Stomach (tissue), 4 donors: ENCODE data around the gene NOD2.

Source experiments
- CTCF ChIP-seq, 7 experiments: fragments of 450-650 bp in 4 of 7; fragments of 200-600 bp in 3 of 7; sonication (generic) in 3 of 7; IDR thresholded peaks; one replicate each; pipeline ENCODE4 v1.5.1; 2016 to 2019; ENCODE audit warnings: antibody characterized with exemption in 7 of 7, control low read depth in 2 of 7, mild to moderate bottlenecking in 1 of 7
- EP300 ChIP-seq: sonication (generic); formaldehyde crosslinking; IDR thresholded peaks from one replicate; pipeline ENCODE4 v1.6.1; 2017; ENCODE audit warnings: antibody characterized with exemption

- TF ChIP-seq CTCF (IDR thresholded peaks at IDR 0.05): no peak
- TF ChIP-seq EP300: no peak
These were observed 17.6 kb downstream of the NOD2 start for GRCh38 chr16:50711040-50711439.
